Measurements from ENCODE around the gene CCDC57. TPM values are rescaled to one million over a fixed set of nuclear protein-coding genes. Genes with fewer than 3 reads are reported as not detected.

The CCDC57 gene
- total and polyA plus RNA-seq, 8 donors: 43.9 to 166 (median 75.4) TPM

- no peak for DNase-seq
- Histone ChIP-seq H3K9me3 (no peaks in the 10 kb centered on the region), H3K4me1 (peaks cover 54 to 85% (median 75%) of the 10 kb centered on the region in 4 donors), H3K36me3 (peaks cover 17 to 23% (median 21%) of the 10 kb centered on the region in 4 donors), H3K4me3 (peak overlapping the region; percentile 81 to 91 (median 88)), H3K27me3 (no peaks in the 10 kb centered on the region), H3K27ac (peak overlapping the region; percentile 91 to 99 (median 97))
- peak in 1 of 3 donors; percentile 7 for TF ChIP-seq POLR2AphosphoS5 (IDR thresholded peaks at IDR 0.05)
- TF ChIP-seq CTCF (IDR thresholded peaks at IDR 0.05): no peak
- TF ChIP-seq EP300 (IDR thresholded peaks at IDR 0.05): peak; percentile 36
- intact Hi-C loops (cut with DNase I; ENCODE audit: low total_unique reads): no loop called here
- 8 to 20% (median 11%) methylated on average over 25 to 80 of the region's 80 CpGs for WGBS, 5 donors
Measured at GRCh38 chr17:82098939-82099763, 113.5 kb downstream of the CCDC57 start.

GRCh38 chr17:82098169-82098938 is 114.3 kb downstream of the CCDC57 start, which contains the start of gene FASN:
TSS of gene FASN (minus strand) at chr17:82098236. CDS start at chr17:82096445, 1,791 bp downstream.
- no peaks in the 10 kb centered on the region for H3K9me3 ChIP-seq
- H3K27me3 ChIP-seq: no peaks in the 10 kb centered on the region
- H3K36me3 ChIP-seq: peaks cover 25 to 31% (median 29%) of the 10 kb centered on the region in 4 donors
- WGBS, 5 donors: 0 to 1% (median 0%) methylated on average over 52 to 124 of the region's 124 CpGs; no CpG with 5 or more reads in 1 of the 5 donors
- H3K4me3 ChIP-seq: peak within 1 kb of the TSS; percentile 81 to 91 (median 88)
- peak in 3 of 7 experiments; percentile 16 to 33 (median 19) for TF ChIP-seq CTCF (IDR thresholded peaks at IDR 0.05)
- TF ChIP-seq POLR2A (IDR thresholded peaks at IDR 0.05): peak in 2 of 4 donors; percentile 32 to 53
- TF ChIP-seq POLR2AphosphoS5 (IDR thresholded peaks at IDR 0.05): peak; percentile 72 to 95 (median 88)
- no peak for TF ChIP-seq EP300 (IDR thresholded peaks at IDR 0.05)
- peaks cover 46 to 77% (median 67%) of the 10 kb centered on the region in 4 donors for H3K4me1 ChIP-seq
- peak within 1 kb of the TSS; percentile 91 to 99 (median 97) for H3K27ac ChIP-seq
- DNase-seq: peak; percentile 97 to 99
- intact Hi-C loops (cut with DNase I; ENCODE audit: low total_unique reads): no loop called here

- intact Hi-C loops (cut with DNase I; ENCODE audit: low total_unique reads): no loop called here
- Histone ChIP-seq H3K4me1 (peaks cover 44 to 72% (median 62%) of the 10 kb centered on the region in 4 donors), H3K27me3 (no peaks in the 10 kb centered on the region), H3K36me3 (peaks cover 30 to 36% (median 34%) of the 10 kb centered on the region in 4 donors), H3K9me3 (no peaks in the 10 kb centered on the region), H3K27ac (peak overlapping the region; percentile 91 to 99 (median 97)), H3K4me3 (peak overlapping the region; percentile 81 to 91 (median 88))
- TF ChIP-seq POLR2A (IDR thresholded peaks at IDR 0.05) (no peak), CTCF (IDR thresholded peaks at IDR 0.05) (no peak), EP300 (IDR thresholded peaks at IDR 0.05) (no peak), POLR2AphosphoS5 (IDR thresholded peaks at IDR 0.05) (no peak)
- no peak for DNase-seq
- WGBS, 5 donors: 0 to 1% (median 1%) methylated on average over 21 to 36 of the region's 36 CpGs; no CpG with 5 or more reads in 2 of the 5 donors
Measured at GRCh38 chr17:82097919-82098168, 114.8 kb downstream of the CCDC57 start.

Measured in stomach (tissue), 9 donors.